PC-3 (cell line): ENCODE data around the gene CHST11.

ENCODE experiments used
- EZH2 ChIP-seq: fragments of 300-600 bp; sonication (generic); IDR thresholded peaks from one replicate; pipeline ENCODE4 v1.6.1; 2017; ENCODE audit warnings: antibody characterized with exemption, mild to moderate bottlenecking, low read length; ENCODE audit not compliant: unreplicated experiment
- EZH2phosphoT487 ChIP-seq: fragments of 300-600 bp; sonication (generic); IDR thresholded peaks from 2 replicates; pipeline ENCODE4 v1.6.1; 2018; ENCODE audit warnings: mild to moderate bottlenecking, antibody characterized with exemption, low read length, borderline replicate concordance
- TF ChIP-seq, protein P1 (sequence below): fragments of 300-600 bp; sonication (generic); conservative IDR thresholded peaks from 2 replicates; pipeline ENCODE4 v1.5.1; 2017; ENCODE audit warnings: antibody characterized with exemption, low read depth, mild to moderate bottlenecking, low read length

DNA sequence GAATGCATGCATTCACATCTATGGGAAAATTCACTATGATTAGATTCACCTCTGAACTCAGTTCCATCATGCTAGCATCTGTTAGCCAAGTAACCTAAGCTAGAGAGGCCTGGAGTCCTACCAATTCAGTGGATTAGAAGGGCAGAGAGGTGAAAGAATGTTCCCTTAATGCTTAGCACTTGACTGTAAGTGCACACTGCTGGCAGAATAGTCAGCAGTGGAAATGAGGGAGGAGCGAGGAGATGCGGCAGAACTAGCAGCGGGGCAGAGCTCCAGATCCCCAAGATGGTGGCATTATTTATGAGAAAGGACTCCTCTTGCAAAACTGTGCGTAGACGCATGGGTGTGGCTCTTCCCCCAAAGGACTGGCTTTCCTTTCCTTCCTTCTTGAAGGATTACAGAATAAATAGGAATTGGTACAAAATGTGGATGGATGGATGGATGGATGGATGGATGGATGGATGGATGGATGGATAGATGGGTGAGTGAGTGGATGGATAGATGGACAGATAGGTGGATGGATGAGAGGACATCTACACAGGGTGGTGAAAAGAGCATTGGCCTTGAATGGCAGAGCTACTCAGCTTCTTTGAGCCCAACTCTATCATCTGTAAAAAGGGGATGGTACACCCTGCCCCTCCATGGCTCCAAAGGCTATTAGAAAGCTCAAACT is 227.2 kb downstream of the CHST11 start:
- TF ChIP-seq, protein P1, sequence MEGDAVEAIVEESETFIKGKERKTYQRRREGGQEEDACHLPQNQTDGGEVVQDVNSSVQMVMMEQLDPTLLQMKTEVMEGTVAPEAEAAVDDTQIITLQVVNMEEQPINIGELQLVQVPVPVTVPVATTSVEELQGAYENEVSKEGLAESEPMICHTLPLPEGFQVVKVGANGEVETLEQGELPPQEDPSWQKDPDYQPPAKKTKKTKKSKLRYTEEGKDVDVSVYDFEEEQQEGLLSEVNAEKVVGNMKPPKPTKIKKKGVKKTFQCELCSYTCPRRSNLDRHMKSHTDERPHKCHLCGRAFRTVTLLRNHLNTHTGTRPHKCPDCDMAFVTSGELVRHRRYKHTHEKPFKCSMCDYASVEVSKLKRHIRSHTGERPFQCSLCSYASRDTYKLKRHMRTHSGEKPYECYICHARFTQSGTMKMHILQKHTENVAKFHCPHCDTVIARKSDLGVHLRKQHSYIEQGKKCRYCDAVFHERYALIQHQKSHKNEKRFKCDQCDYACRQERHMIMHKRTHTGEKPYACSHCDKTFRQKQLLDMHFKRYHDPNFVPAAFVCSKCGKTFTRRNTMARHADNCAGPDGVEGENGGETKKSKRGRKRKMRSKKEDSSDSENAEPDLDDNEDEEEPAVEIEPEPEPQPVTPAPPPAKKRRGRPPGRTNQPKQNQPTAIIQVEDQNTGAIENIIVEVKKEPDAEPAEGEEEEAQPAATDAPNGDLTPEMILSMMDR = no peak
- TF ChIP-seq EZH2 (no peak), EZH2phosphoT487 (no peak)
